H1 (cell line): ENCODE results near the gene E2F3. TPM values are rescaled to one million over a fixed set of nuclear protein-coding genes. Genes with fewer than 3 reads are reported as not detected.

Source experiments
- CTCF ChIA-PET: fragments of 300-600 bp; sonication (Branson Sonifier 250); formaldehyde crosslinking; loops from one replicate; lab custom pipeline; 2021; ENCODE audit not compliant: partially characterized antibody; lab: Charles Lee
- POLR2A ChIA-PET: fragments of 300-600 bp; sonication (Branson Sonifier 250); formaldehyde crosslinking; loops from one replicate; lab custom pipeline; 2021; ENCODE audit warnings: inconsistent platforms; ENCODE audit not compliant: partially characterized antibody; lab: Charles Lee
- DNase-seq, 2 experiments: peaks; one replicate each; pipeline versions ENCODE4 v3.0.0 to v3.0.0-alpha.2; 2010 to 2022; ENCODE audit warnings: low spot score in 2 of 2, low read depth in 1 of 2, mixed read lengths in 1 of 2
- FAIRE-seq: peaks from 2 replicates; lab custom pipeline; 2011; peaks lifted over from hg19 to GRCh38; lab: Jason Lieb, UNC
- H2AFZ ChIP-seq: 2 replicates; pipeline ENCODE4 v1.8.1; 2012; ENCODE audit warnings: low read length, inconsistent platforms
- H2AK5ac ChIP-seq: 2 replicates; pipeline ENCODE4 v1.6.1; 2013; ENCODE audit warnings: low read depth, low read length
- H2BK120ac ChIP-seq: replicated peaks from 2 replicates; pipeline ENCODE3; 2013; ENCODE audit warnings: low read depth, low read length, inconsistent platforms
- H2BK12ac ChIP-seq: 2 replicates; pipeline ENCODE4 v1.6.1; 2013; ENCODE audit warnings: low read depth, low read length
- H2BK15ac ChIP-seq: 2 replicates; pipeline ENCODE4 v1.6.1; 2013; ENCODE audit warnings: low read length
- H2BK20ac ChIP-seq: 2 replicates; pipeline ENCODE4 v1.6.1; 2013; ENCODE audit warnings: low read length
- H2BK5ac ChIP-seq: 2 replicates; pipeline ENCODE4 v1.6.1; 2013; ENCODE audit warnings: low read depth, low read length
- H3K14ac ChIP-seq: 2 replicates; pipeline ENCODE4 v1.6.1; 2013; ENCODE audit warnings: inconsistent platforms; ENCODE audit not compliant: insufficient read length
- H3K18ac ChIP-seq: 2 replicates; pipeline ENCODE4 v1.6.1; 2013; ENCODE audit warnings: low read length; ENCODE audit errors: extremely low read depth
- H3K23ac ChIP-seq: 2 replicates; pipeline ENCODE4 v1.6.1; 2013; ENCODE audit warnings: inconsistent platforms; ENCODE audit not compliant: insufficient read length
- H3K23me2 ChIP-seq: 2 replicates; pipeline ENCODE4 v1.6.1; 2013; ENCODE audit warnings: low read depth, low read length
- H3K27ac ChIP-seq: 2 replicates; pipeline ENCODE4 v1.6.1; 2011; ENCODE audit warnings: low read depth, low read length, inconsistent platforms
- H3K27me3 ChIP-seq, 4 experiments: replicated peaks in 1 of 4; 1 replicate in 1 of 4; 2 replicates in 3 of 4; pipeline versions ENCODE4 v1.6.1 to v1.8.1; 2011 to 2013; ENCODE audit warnings: low read length in 3 of 4, mild to moderate bottlenecking in 3 of 4, inconsistent platforms in 2 of 4, mixed read lengths in 2 of 4, moderate library complexity in 1 of 4; ENCODE audit not compliant: control insufficient read depth in 3 of 4, insufficient read depth in 3 of 4; ENCODE audit errors: extremely low read depth in 1 of 4
- H3K36me3 ChIP-seq, 4 experiments: 2 replicates each; pipeline versions ENCODE4 v1.6.1 to v1.8.1; 2011 to 2013; ENCODE audit warnings: mild to moderate bottlenecking in 4 of 4, low read length in 3 of 4, moderate library complexity in 2 of 4, control low read depth in 1 of 4, inconsistent platforms in 1 of 4; ENCODE audit not compliant: insufficient read depth in 4 of 4, control insufficient read depth in 2 of 4
- H3K4ac ChIP-seq: replicated peaks from 2 replicates; pipeline ENCODE3; 2013; ENCODE audit warnings: low read length, low read depth, mixed read lengths, inconsistent platforms; ENCODE audit not compliant: insufficient read length
- H3K4me1 ChIP-seq, 4 experiments: replicated peaks in 1 of 4; 1 replicate in 1 of 4; 2 replicates in 3 of 4; pipeline versions ENCODE4 v1.6.1 to v1.8.1; 2011 to 2013; ENCODE audit warnings: low read length in 3 of 4, inconsistent platforms in 2 of 4, mixed read lengths in 1 of 4; ENCODE audit not compliant: insufficient read depth in 4 of 4, control insufficient read depth in 3 of 4
- H3K4me2 ChIP-seq, 2 experiments: 2 replicates each; pipeline versions ENCODE4 v1.6.1 to v1.8.1; 2011 to 2013; ENCODE audit warnings: low read depth in 2 of 2, low read length in 2 of 2, control low read depth in 1 of 2, inconsistent platforms in 1 of 2, mild to moderate bottlenecking in 1 of 2; ENCODE audit not compliant: insufficient read depth in 1 of 2
- H3K4me3 ChIP-seq, 4 experiments: fragments of 200-600, 300-600 bp in 1 of 4; sonication (generic), shearing (Covaris generic), sonication (Bioruptor Twin) in 1 of 4; 2 replicates each; pipeline versions ENCODE4 v1.5.1 to v1.8.1; 2011 to 2016; ENCODE audit warnings: low read length in 4 of 4, low read depth in 3 of 4, control low read depth in 2 of 4, inconsistent platforms in 2 of 4, mild to moderate bottlenecking in 2 of 4, mixed read lengths in 1 of 4, moderate library complexity in 1 of 4; ENCODE audit not compliant: insufficient read depth in 2 of 4; ENCODE audit errors: extremely low read depth in 1 of 4
- H3K56ac ChIP-seq: replicated peaks from 2 replicates; pipeline ENCODE3; 2013; ENCODE audit warnings: low read depth, mild to moderate bottlenecking, mixed read lengths, low read length, inconsistent platforms; ENCODE audit not compliant: insufficient read length
- H3K79me1 ChIP-seq: 2 replicates; pipeline ENCODE4 v1.6.1; 2013; ENCODE audit warnings: low read depth, low read length, control low read depth
- H3K79me2 ChIP-seq, 2 experiments: 2 replicates each; pipeline versions ENCODE4 v1.6.1 to v1.8.1; 2012 to 2013; ENCODE audit warnings: low read length in 2 of 2, mild to moderate bottlenecking in 2 of 2, inconsistent platforms in 1 of 2; ENCODE audit not compliant: insufficient read depth in 2 of 2, control insufficient read depth in 1 of 2
- H3K9ac ChIP-seq, 4 experiments: replicated peaks in 1 of 4; 1 replicate in 1 of 4; 2 replicates in 3 of 4; pipeline versions ENCODE4 v1.6.1 to v1.8.1; 2011 to 2013; ENCODE audit warnings: low read depth in 3 of 4, low read length in 3 of 4, control low read depth in 2 of 4, mild to moderate bottlenecking in 2 of 4, moderate library complexity in 2 of 4, inconsistent platforms in 1 of 4; ENCODE audit errors: extremely low read depth in 1 of 4
- H3K9me3 ChIP-seq, 2 experiments: 2 replicates each; pipeline versions ENCODE4 v1.6.1 to v1.8.1; 2012 to 2013; ENCODE audit warnings: mild to moderate bottlenecking in 2 of 2, moderate library complexity in 2 of 2, control low read depth in 1 of 2, inconsistent platforms in 1 of 2, low read depth in 1 of 2, low read length in 1 of 2, mixed read lengths in 1 of 2; ENCODE audit not compliant: insufficient read depth in 2 of 2
- H4K20me1 ChIP-seq, 2 experiments: replicated peaks in 1 of 2; 2 replicates each; pipeline versions ENCODE3 to v1.8.1; 2011 to 2013; ENCODE audit warnings: inconsistent platforms in 2 of 2, low read length in 2 of 2, mild to moderate bottlenecking in 1 of 2; ENCODE audit not compliant: insufficient read depth in 2 of 2, control insufficient read depth in 1 of 2
- H4K5ac ChIP-seq: 2 replicates; pipeline ENCODE4 v1.6.1; 2013; ENCODE audit warnings: low read length, low read depth, mixed read lengths, inconsistent platforms; ENCODE audit not compliant: insufficient read length
- H4K8ac ChIP-seq: 2 replicates; pipeline ENCODE4 v1.8.0; 2013; ENCODE audit warnings: mild to moderate bottlenecking, moderate library complexity, low read length, inconsistent platforms; ENCODE audit not compliant: insufficient read depth; ENCODE audit errors: extremely low read depth
- H4K91ac ChIP-seq: replicated peaks from 2 replicates; pipeline ENCODE3; 2013; ENCODE audit warnings: low read length, mixed read lengths, inconsistent platforms; ENCODE audit not compliant: insufficient read length
- EGR1 ChIP-seq: IDR thresholded peaks from 2 replicates; pipeline ENCODE4 v1.6.1; 2011; ENCODE audit warnings: low read depth, low read length, borderline replicate concordance
- EZH2 ChIP-seq: fragments of 200-600 bp; sonication (generic); IDR thresholded peaks from 2 replicates; pipeline ENCODE4 v1.7.1; 2012; ENCODE audit warnings: low read depth, mild to moderate bottlenecking, moderate library complexity, low read length, inconsistent platforms; ENCODE audit not compliant: severe bottlenecking
- HDAC2 ChIP-seq, 2 experiments: fragments of 300-600 bp in 1 of 2; sonication (generic) in 1 of 2; IDR thresholded peaks; 2 replicates each; pipeline ENCODE4 v1.6.1; 2011 to 2012; ENCODE audit warnings: low read depth in 2 of 2, low read length in 2 of 2, mild to moderate bottlenecking in 2 of 2, moderate library complexity in 2 of 2, borderline replicate concordance in 1 of 2, inconsistent platforms in 1 of 2
- NRF1 ChIP-seq: IDR thresholded peaks from 2 replicates; pipeline ENCODE4 v1.6.1; 2011; ENCODE audit warnings: mild to moderate bottlenecking, low read depth, low read length, improper control_type of control experiment
- SIX5 ChIP-seq: IDR thresholded peaks from 2 replicates; pipeline ENCODE4 v1.6.1; 2011; ENCODE audit warnings: mild to moderate bottlenecking, low read depth, low read length
- WGBS, 2 experiments: shearing (Covaris generic) in 1 of 2; methylation state at CpG; one replicate each; pipeline versions ENCODE4 v1.1.6 to v1.1.7; 2013 to 2015; ENCODE audit warnings: low lambda C conversion rate in 2 of 2, mixed read lengths in 2 of 2, inconsistent platforms in 1 of 2, low coverage in 1 of 2, missing lambda C conversion rate in 1 of 2; ENCODE audit not compliant: insufficient replicate concordance in 2 of 2, insufficient coverage in 1 of 2, insufficient read length in 1 of 2; ENCODE audit errors: extremely low coverage in 1 of 2, missing lambda C conversion rate in 1 of 2; 5-methylcytosine and 5-hydroxymethylcytosine counted together
- polyA plus RNA-seq, 7 experiments: library from polyadenylated mRNA; depleted of rRNA in 3 of 7; stranded (reverse) in 5 of 7; unstranded in 2 of 7; fragments of >200 nt in 5 of 7; fragments of 200-250 nt in 2 of 7; gene quantifications; 1 replicate in 5 of 7; 2 replicates in 1 of 7; 4 replicates in 1 of 7; pipeline versions ENCODE4 v1.2.1 to v1.2.3, GENCODE V29; 2011 to 2013; ENCODE audit warnings: missing spikeins in 2 of 7, mixed read lengths in 2 of 7
- total RNA-seq: library from RNA; stranded (reverse); fragmentation: NEBNext Ultra II Directional; extraction: Animal tissue kit (Norgen Biotek cat#: 25700); gene quantifications from 2 replicates; pipeline ENCODE4 v1.2.1, GENCODE V29; 2021

E2F3 gene
- total and polyA plus RNA-seq, 2 of the 8 experiments (the other 6 are each of a cell fraction or from before 2014, with no cell fraction given): 14.9 to 42.2 TPM

- Histone ChIP-seq H2BK5ac (no peak overlapping the region), H3K4me2 (no peak overlapping the region), H3K14ac (no peak overlapping the region), H2BK15ac (no peak overlapping the region), H3K9ac (no peak overlapping the region), H3K79me2 (no peaks in the 10 kb centered on the region), H3K56ac (no peak overlapping the region), H2AFZ (no peak overlapping the region), H3K4ac (no peak overlapping the region), H3K27ac (no peak overlapping the region), H4K8ac (no peak overlapping the region), H3K4me3 (no peak overlapping the region), H3K23me2 (no peaks in the 10 kb centered on the region), H3K23ac (no peak overlapping the region), H2BK120ac (no peak overlapping the region), H3K79me1 (no peaks in the 10 kb centered on the region), H3K36me3 (no peaks in the 10 kb centered on the region), H4K5ac (no peak overlapping the region), H2AK5ac (no peak overlapping the region), H2BK12ac (no peak overlapping the region), H4K20me1 (no peaks in the 10 kb centered on the region), H3K4me1 (no peaks in the 10 kb centered on the region), H3K9me3 (peaks cover 0 to 4% of the 10 kb centered on the region in 2 experiments; a peak in 1 of 4 replicates), H3K27me3 (no peaks in the 10 kb centered on the region), H2BK20ac (no peak overlapping the region), H3K18ac (no peak overlapping the region), H4K91ac (no peak overlapping the region)
- POLR2A ChIA-PET: no interaction called here
- DNase-seq: no peak
- CTCF ChIA-PET: interaction anchor here (0.7 to 2.5 kb wide), 4 partner anchors 11 to 373 kb away, joined by 3 to 5 read pairs (median 4); no protein-coding TSS in a partner anchor
- FAIRE-seq: no peak
- 91% methylated on average over 3 of the region's 3 CpGs; no CpG with 5 or more reads in 1 of the 2 experiments for WGBS, 2 experiments
- TF ChIP-seq EZH2: no peak
- TF ChIP-seq EGR1: no peak
- no peak for TF ChIP-seq SIX5
- no peak for TF ChIP-seq NRF1
- TF ChIP-seq HDAC2 (IDR thresholded peaks at IDR 0.05; ENCODE audit: borderline replicate concordance in 1 of 2, low read depth in 2 of 2, low read length in 2 of 2): no peak
Observed at GRCh38 chr6:20354366-20354765, 47.3 kb upstream of the E2F3 start.
